ENCODE measurements around the gene CCNA1. TPM values are rescaled to one million over a fixed set of nuclear protein-coding genes. Genes with fewer than 3 reads are reported as not detected.

Gene CCNA1
- 34.2 and 61.6 TPM in 2 replicates for total RNA-seq

DNA sequence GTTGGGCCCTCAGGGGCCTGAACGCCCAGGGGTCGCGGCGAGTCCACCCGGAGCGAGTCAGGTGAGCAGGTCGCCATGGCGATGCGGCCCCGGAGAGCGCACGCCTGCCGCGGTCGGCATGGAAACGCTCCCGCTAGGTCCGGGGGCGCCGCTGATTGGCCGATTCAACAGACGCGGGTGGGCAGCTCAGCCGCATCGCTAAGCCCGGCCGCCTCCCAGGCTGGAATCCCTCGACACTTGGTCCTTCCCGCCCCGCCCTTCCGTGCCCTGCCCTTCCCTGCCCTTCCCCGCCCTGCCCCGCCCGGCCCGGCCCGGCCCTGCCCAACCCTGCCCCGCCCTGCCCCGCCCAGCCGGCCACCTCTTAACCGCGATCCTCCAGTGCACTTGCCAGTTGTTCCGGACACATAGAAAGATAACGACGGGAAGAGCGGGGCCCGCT is at the start of gene CCNA1:
CCNA1 (plus strand) TSS at position 390 of the 439 bp plus-strand sequence. CDS start 562 bp downstream, outside the sequence.

Other genes starting within 250 kb of the CCNA1 start
- 0.24 and 0.64 TPM in 2 replicates for gene SOHLH2, start 217.9 kb upstream of the CCNA1 start, total RNA-seq
- gene CCDC169, start 134.7 kb upstream of the CCNA1 start, total RNA-seq: 0.24 and 2.3 TPM in 2 replicates
- 46.7 and 48.2 TPM in 2 replicates for gene SPART, start 86.1 kb upstream of the CCNA1 start, total RNA-seq
- not detected in 2 replicates for gene SERTM1, start 241.5 kb downstream of the CCNA1 start, total RNA-seq

Data from tracheal epithelial cell (primary cell).